Activated T-helper 17 cell treated with anti-CD3 and anti-CD28 coated beads, Interleukin-2, amount 50 U/mL, for 72 hours (primary cell): Measurements from ENCODE around the gene FOCAD. TPM values are rescaled to one million over a fixed set of nuclear protein-coding genes. Genes with fewer than 3 reads are reported as not detected.
"Not testable (repeated sequence)": the region's sequence is repeated elsewhere in the genome, so short reads cannot be mapped to it uniquely, and the experiment has no call there.

Experiments
- ATAC-seq: fragments of 150-1000 bp; cut with Tn5 transposase; replicated peaks from 2 replicates; pipeline ENCODE4 v1.10.0; 2021; ENCODE audit warnings: mild to moderate bottlenecking, moderate library complexity
- H3K27ac Mint-ChIP-seq: one replicate; pipeline ENCODE4 v1.8.0; 2022; ENCODE audit warnings: mixed read lengths
- H3K27me3 Mint-ChIP-seq: one replicate; pipeline ENCODE4 v1.8.0; 2022; ENCODE audit warnings: mixed read lengths
- H3K36me3 Mint-ChIP-seq: one replicate; pipeline ENCODE4 v1.8.0; 2022; ENCODE audit warnings: low read depth, mild to moderate bottlenecking, mixed read lengths
- H3K4me1 Mint-ChIP-seq: one replicate; pipeline ENCODE4 v1.8.0; 2022; ENCODE audit warnings: mixed read lengths
- H3K4me3 Mint-ChIP-seq: one replicate; pipeline ENCODE4 v1.8.0; 2022; ENCODE audit warnings: mild to moderate bottlenecking, mixed read lengths
- H3K9me3 Mint-ChIP-seq: one replicate; pipeline ENCODE4 v1.8.0; 2022; ENCODE audit warnings: mixed read lengths
- total RNA-seq, 2 donors: library from RNA; stranded (reverse); gene quantifications; one replicate each; pipeline ENCODE4 v1.2.3, GENCODE V29; 2022

The FOCAD gene
- total RNA-seq, 2 donors from 2014 or later, result 21.6 to 33.8 TPM

GRCh38 chr9:20945269-20945668, 261.2 kb downstream of the FOCAD start:
- no peak overlapping the region for H3K27ac Mint-ChIP-seq
- no peaks in the 10 kb centered on the region for H3K9me3 Mint-ChIP-seq
- H3K36me3 Mint-ChIP-seq, result peaks cover 15% of the 10 kb centered on the region
- H3K4me3 Mint-ChIP-seq, result no peak overlapping the region
- peaks cover 4% of the 10 kb centered on the region for H3K4me1 Mint-ChIP-seq
- ATAC-seq, result no peak
- H3K27me3 Mint-ChIP-seq, result no peaks in the 10 kb centered on the region

- Mint-ChIP-seq H3K4me3 (no peak overlapping the region), H3K27ac (no peak overlapping the region), H3K9me3 (no peaks in the 10 kb centered on the region), H3K27me3 (no peaks in the 10 kb centered on the region), H3K4me1 (peaks cover 3% of the 10 kb centered on the region), H3K36me3 (peaks cover 19% of the 10 kb centered on the region)
- ATAC-seq, result no peak
Observed at GRCh38 chr9:20945856-20946255, 261.8 kb downstream of the FOCAD start.

GRCh38 chr9:20948703-20949102, 264.6 kb downstream of the FOCAD start:
- Mint-ChIP-seq H3K4me1 (no peaks in the 10 kb centered on the region), H3K27ac (no peak overlapping the region), H3K9me3 (no peaks in the 10 kb centered on the region), H3K27me3 (no peaks in the 10 kb centered on the region), H3K4me3 (no peak overlapping the region), H3K36me3 (peaks cover 45% of the 10 kb centered on the region)
- no peak for ATAC-seq

- Mint-ChIP-seq H3K9me3 (no peaks in the 10 kb centered on the region), H3K4me3 (no peak overlapping the region), H3K36me3 (peaks cover 47% of the 10 kb centered on the region), H3K4me1 (no peaks in the 10 kb centered on the region), H3K27ac (no peak overlapping the region), H3K27me3 (no peaks in the 10 kb centered on the region)
- ATAC-seq, result no peak
Observed at GRCh38 chr9:20950707-20951106, 266.6 kb downstream of the FOCAD start.

GRCh38 chr9:20962536-20963225, 278.6 kb downstream of the FOCAD start:
- H3K9me3 Mint-ChIP-seq, result no peaks in the 10 kb centered on the region
- H3K36me3 Mint-ChIP-seq, result peaks cover 17% of the 10 kb centered on the region
- no peak overlapping the region for H3K4me3 Mint-ChIP-seq
- H3K27ac Mint-ChIP-seq, result no peak overlapping the region
- no peaks in the 10 kb centered on the region for H3K27me3 Mint-ChIP-seq
- no peak for ATAC-seq
- no peaks in the 10 kb centered on the region for H3K4me1 Mint-ChIP-seq

- peaks cover 33% of the 10 kb centered on the region for H3K36me3 Mint-ChIP-seq
- peaks cover 4% of the 10 kb centered on the region for H3K4me1 Mint-ChIP-seq
- ATAC-seq, result no peak
- no peaks in the 10 kb centered on the region for H3K27me3 Mint-ChIP-seq
- H3K4me3 Mint-ChIP-seq, result no peak overlapping the region
- H3K9me3 Mint-ChIP-seq, result no peaks in the 10 kb centered on the region
- H3K27ac Mint-ChIP-seq, result no peak overlapping the region
Observed at GRCh38 chr9:20972684-20973083, 288.6 kb downstream of the FOCAD start.

GRCh38 chr9:20973246-20973947, 289.3 kb downstream of the FOCAD start:
- H3K27ac Mint-ChIP-seq, ATAC-seq, H3K27me3 Mint-ChIP-seq, H3K4me3 Mint-ChIP-seq, H3K4me1 Mint-ChIP-seq, H3K9me3 Mint-ChIP-seq: not testable (repeated sequence)
- peaks cover 39% of the 10 kb centered on the region for H3K36me3 Mint-ChIP-seq

GRCh38 chr9:20974191-20974938, 290.3 kb downstream of the FOCAD start:
- not testable (repeated sequence) for H3K4me3 Mint-ChIP-seq, H3K27ac Mint-ChIP-seq, ATAC-seq, H3K9me3 Mint-ChIP-seq, H3K4me1 Mint-ChIP-seq, H3K27me3 Mint-ChIP-seq
- peaks cover 46% of the 10 kb centered on the region for H3K36me3 Mint-ChIP-seq

- Mint-ChIP-seq H3K4me1 (no peaks in the 10 kb centered on the region), H3K27me3 (no peaks in the 10 kb centered on the region), H3K27ac (no peak overlapping the region), H3K36me3 (peaks cover 56% of the 10 kb centered on the region), H3K9me3 (no peaks in the 10 kb centered on the region), H3K4me3 (no peak overlapping the region)
- no peak for ATAC-seq
Observed at GRCh38 chr9:20978249-20978648, 294.2 kb downstream of the FOCAD start.

GRCh38 chr9:20980832-20981455, 296.9 kb downstream of the FOCAD start:
- Mint-ChIP-seq H3K36me3 (peaks cover 56% of the 10 kb centered on the region), H3K27ac (peak overlapping the region; percentile 28), H3K4me1 (no peaks in the 10 kb centered on the region), H3K4me3 (no peak overlapping the region), H3K27me3 (no peaks in the 10 kb centered on the region), H3K9me3 (no peaks in the 10 kb centered on the region)
- no peak for ATAC-seq

GRCh38 chr9:20981486-20981885, 297.4 kb downstream of the FOCAD start:
- H3K4me1 Mint-ChIP-seq, result no peaks in the 10 kb centered on the region
- H3K36me3 Mint-ChIP-seq, result peaks cover 57% of the 10 kb centered on the region

GRCh38 chr9:20984506-20984905, 300.4 kb downstream of the FOCAD start:
- H3K36me3 Mint-ChIP-seq, result peaks cover 54% of the 10 kb centered on the region
- H3K4me3 Mint-ChIP-seq, result no peak overlapping the region
- no peak overlapping the region for H3K27ac Mint-ChIP-seq
- H3K4me1 Mint-ChIP-seq, result no peaks in the 10 kb centered on the region
- no peak for ATAC-seq
- H3K9me3 Mint-ChIP-seq, result no peaks in the 10 kb centered on the region
- H3K27me3 Mint-ChIP-seq, result no peaks in the 10 kb centered on the region

More at GRCh38 chr9:20981486-20981885, 297.4 kb downstream of the FOCAD start:
- H3K27me3 Mint-ChIP-seq, result no peaks in the 10 kb centered on the region
- H3K9me3 Mint-ChIP-seq, result no peaks in the 10 kb centered on the region
- no peak overlapping the region for H3K4me3 Mint-ChIP-seq
- ATAC-seq, result no peak
- no peak overlapping the region for H3K27ac Mint-ChIP-seq

GRCh38 chr9:20985851-20986600, 302.0 kb downstream of the FOCAD start:
- H3K4me1 Mint-ChIP-seq, result no peaks in the 10 kb centered on the region
- no peak for ATAC-seq
- H3K27me3 Mint-ChIP-seq, result no peaks in the 10 kb centered on the region
- H3K4me3 Mint-ChIP-seq, result no peak overlapping the region
- H3K27ac Mint-ChIP-seq, result no peak overlapping the region
- peaks cover 61% of the 10 kb centered on the region for H3K36me3 Mint-ChIP-seq
- no peaks in the 10 kb centered on the region for H3K9me3 Mint-ChIP-seq

GRCh38 chr9:20987521-20987920, 303.5 kb downstream of the FOCAD start:
- Mint-ChIP-seq H3K27ac (no peak overlapping the region), H3K4me3 (no peak overlapping the region)

More at GRCh38 chr9:20987521-20987920, 303.5 kb downstream of the FOCAD start:
- Mint-ChIP-seq H3K27me3 (no peaks in the 10 kb centered on the region), H3K36me3 (peaks cover 46% of the 10 kb centered on the region), H3K4me1 (no peaks in the 10 kb centered on the region), H3K9me3 (no peaks in the 10 kb centered on the region)
- no peak for ATAC-seq
